Measurements from ENCODE around the gene BAG5.
"Not testable (repeated sequence)": the region's sequence is repeated elsewhere in the genome, so short reads cannot be mapped to it uniquely, and the experiment has no call there.

The BAG5 gene

GRCh38 chr14:103534576-103535061, 27.8 kb downstream of the BAG5 start:
- DNase-seq (ENCODE audit: low read depth): no peak

- DNase-seq (ENCODE audit: low read depth): no peak
Observed at GRCh38 chr14:103533999-103534575, 28.4 kb downstream of the BAG5 start.

DNA sequence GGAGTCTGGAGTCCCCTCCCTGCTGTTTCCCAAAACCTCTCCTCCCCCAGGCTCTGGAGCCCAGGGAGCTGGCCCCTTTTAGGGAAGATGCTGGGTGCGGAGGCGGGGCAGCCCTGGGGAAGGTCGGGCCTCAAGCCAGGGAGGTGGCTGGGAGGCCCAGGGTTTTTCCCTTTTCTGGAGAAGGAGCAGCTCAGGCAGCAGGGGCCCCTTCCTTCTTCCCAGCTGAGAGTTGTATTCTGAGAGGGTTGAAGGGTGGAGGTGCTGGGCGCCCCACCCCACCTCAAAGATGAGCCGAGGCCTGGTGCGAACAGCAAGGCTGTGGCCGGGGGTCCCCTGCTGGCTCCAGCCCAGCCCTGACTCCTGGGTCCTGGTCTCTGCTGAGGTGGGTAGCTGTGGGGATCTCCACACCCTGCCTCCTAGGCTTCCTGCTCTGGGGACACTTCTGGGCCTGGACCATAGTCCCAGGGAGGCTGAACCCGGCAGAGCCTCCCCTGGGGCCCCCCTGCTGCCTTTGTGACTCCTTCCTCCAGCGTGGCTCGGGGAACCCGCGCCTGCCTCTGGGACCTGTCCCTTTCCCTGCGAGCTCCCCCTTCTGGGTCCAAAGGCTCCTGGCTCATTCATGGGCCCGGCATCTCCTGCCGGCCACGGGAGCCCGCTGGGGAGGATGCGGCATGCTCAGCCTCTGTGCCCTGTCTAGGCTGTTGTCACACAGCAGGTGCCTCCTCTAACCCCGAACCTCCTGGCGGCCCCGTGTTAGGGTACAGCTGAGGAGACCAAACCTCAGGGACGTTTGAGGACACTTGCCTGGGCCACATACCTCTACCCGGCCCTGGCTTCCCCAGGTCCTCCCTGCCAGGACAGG, 29.1 kb downstream of the BAG5 start:
- DNase-seq (ENCODE audit: low read depth): no peak

DNA sequence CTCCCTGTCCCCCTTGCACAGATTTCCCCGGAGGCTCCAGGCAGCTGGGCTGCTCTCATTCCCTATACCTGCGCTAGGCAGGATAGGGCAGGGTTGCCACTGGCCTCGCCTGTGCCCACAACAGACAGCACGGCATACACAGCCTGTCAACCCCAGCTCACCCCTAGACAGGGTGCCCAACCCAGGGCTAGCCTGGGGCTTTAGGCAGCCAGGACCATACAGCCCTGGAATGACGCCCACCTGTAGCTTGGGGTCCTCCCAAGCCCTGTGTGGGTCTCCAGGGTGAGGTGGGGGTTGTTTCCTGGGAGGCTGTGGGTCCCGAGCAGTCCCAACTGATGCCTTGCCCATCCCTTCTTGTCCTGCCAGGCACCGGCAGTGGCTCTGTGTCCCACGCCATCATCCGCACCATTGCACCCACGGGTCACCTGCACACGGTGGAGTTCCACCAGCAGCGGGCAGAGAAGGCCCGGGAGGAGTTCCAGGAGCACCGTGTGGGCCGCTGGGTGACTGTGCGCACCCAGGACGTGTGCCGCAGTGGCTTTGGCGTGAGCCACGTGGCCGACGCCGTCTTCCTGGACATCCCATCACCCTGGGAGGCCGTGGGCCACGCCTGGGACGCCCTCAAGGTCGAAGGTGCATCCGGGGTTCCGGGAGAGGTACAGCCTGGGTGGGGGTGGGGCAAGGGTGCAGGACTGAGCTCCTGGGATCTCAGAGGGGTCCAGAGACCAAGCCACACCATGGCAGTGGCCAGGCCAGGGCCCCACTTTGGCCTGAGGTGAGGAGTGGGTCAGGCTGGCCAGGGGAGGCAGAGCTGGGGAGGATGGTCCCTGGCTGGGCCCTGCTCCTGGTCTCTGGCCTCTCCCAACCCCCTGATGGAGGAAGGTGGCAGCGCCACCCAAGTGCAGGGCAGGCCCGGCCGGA, 30.0 kb downstream of the BAG5 start:
- DNase-seq (ENCODE audit: low read depth): no peak

- DNase-seq (ENCODE audit: low read depth): no peak
Observed at GRCh38 chr14:103531421-103532215, 30.8 kb downstream of the BAG5 start.

- DNase-seq (ENCODE audit: low read depth): no peak
Observed at GRCh38 chr14:103530831-103531230, 31.6 kb downstream of the BAG5 start.

DNA sequence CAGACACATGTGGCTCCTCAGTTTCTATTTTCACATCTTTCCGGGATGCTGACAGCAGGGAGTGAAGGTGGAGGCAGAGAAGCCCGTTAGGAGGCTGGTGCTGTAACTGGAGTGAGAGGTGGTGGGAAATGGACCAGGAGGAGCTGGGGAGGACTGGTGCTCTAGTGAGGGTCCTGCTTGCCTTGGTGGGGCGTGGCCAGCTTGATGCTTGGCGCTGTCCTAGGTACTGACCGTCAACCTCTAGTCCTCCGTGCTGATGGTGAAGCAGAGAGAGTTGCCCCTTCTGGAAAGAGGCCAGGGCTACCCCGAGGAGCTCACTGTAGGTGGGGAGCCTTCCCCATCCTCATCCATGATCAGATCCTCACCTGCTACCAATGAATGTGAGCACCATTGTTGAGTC, 32.1 kb downstream of the BAG5 start:
- DNase-seq (ENCODE audit: low read depth): no peak

GRCh38 chr14:103529383-103530365, 32.8 kb downstream of the BAG5 start:
- DNase-seq (ENCODE audit: low read depth): no peak

DNA sequence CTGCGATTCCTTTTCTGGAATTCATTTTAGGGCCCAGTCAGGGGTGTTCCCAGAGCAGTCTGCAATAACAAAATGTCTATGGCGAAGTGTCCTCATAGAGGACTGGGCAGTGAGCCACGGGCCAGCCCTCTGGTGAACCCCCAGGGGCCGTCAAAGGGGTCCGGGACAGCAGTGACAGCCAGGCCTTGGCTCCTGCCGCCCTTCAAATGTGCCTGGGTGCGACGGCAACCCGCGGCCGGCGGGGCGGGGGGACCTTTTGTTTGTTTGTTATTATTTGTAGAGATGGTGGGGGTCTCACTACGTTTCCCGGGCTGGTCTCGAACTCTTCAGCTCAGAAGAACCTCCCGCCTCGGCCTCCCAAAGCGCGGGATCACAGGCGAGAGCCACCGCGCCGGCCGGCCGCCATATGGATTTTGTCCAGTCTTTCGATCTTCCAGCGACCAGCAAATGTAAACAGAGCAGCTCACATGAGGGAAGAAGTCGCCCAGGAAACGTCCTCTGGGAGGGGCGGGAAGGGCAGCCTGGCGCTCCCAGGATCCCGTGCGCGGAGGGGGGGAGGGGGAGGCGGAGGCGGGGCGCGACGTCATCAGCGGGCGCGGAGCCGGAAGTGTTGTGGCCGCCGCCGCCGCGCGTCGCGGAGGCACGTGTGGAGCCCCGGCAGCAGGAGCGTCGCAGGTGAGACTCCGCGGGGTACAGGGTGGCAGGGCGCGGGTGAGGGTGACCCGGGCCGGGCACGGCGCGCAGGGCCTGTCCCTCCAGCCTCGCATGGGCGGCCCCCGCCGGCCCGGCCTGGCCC, 33.7 kb downstream of the BAG5 start, which contains the start of gene TRMT61A:
Gene TRMT61A, plus strand, starts transcription at position 610 of the 796 bp plus-strand sequence. CDS start 783 bp downstream, outside the sequence.
- DNase-seq (ENCODE audit: low read depth): peak; percentile 88

DNA sequence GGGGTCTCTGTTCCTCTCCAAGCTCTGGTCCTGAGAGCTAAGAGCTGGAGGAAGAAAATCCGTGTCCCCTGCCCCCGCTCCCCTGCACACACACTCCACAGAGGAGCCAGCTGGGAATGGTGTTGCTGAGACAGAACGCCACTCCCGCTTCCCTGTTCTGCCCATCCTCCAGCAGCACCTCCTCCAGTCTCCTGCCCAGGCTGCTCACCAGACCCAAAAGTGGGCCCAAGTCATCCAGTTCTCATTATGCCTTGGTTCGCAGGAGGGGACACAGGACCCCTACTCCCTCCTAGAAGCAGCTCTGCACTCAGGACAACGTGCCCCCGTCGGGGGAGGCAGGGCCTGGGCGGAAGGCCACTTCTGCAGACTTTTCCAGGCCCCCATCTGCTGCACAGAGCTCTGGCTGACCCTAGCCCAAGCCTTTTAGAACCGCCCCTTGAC, 34.3 kb downstream of the BAG5 start:
- DNase-seq (ENCODE audit: low read depth): no peak

DNA sequence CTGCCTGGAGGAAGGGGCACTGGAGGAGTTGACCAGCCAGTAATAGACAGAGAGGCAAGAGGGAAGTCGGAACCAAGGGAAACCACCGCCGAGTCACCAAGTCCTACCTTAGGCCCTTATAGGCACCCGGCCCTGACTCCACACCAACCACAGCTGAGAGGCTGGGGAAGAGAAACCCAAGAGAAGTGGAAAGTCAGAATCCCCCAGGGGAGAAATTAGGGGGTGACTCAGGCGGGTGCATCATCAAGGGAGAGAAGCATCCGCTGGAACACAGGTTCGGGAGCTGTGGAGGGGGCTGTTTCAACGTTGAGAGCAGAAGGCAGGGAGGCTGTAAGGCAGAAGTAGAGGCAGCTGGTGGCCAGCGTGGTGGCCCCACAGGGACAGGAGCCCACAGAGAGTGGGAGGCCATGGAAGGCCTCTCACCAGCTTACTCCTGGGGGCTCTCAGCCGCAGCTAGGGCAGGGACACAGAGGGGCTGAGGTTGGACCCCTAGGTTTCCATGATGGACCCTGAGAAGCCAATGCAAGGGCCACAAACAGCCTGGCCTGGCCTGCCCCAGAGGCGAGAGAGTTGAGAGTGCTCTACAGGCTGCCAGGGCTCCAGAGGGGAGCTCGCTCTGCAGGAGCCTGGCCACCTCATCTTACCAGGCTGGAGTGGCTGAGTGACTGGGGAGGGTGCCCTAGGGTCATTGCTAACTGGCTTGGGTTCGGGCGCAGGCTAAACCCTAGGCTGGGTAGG, 34.9 kb downstream of the BAG5 start:
- DNase-seq (ENCODE audit: low read depth): no peak

DNA sequence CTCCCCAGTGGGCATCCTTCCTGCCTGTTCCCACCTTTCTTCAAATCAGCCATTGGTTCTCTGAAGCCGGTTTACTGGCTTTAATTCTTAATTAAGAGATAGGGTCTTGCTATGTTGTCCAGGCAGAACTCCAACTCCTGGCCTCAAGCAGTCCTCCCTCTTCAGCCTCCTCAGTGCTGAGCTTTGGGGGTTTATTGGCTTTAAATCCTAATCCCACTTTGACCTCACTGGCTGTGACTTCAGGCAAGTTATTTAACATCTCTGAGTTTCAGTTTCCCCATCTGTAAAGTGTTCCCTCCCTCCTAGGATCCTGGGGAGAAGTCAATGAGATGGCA, 35.6 kb downstream of the BAG5 start:
- no peak for DNase-seq (ENCODE audit: low read depth)

DNA sequence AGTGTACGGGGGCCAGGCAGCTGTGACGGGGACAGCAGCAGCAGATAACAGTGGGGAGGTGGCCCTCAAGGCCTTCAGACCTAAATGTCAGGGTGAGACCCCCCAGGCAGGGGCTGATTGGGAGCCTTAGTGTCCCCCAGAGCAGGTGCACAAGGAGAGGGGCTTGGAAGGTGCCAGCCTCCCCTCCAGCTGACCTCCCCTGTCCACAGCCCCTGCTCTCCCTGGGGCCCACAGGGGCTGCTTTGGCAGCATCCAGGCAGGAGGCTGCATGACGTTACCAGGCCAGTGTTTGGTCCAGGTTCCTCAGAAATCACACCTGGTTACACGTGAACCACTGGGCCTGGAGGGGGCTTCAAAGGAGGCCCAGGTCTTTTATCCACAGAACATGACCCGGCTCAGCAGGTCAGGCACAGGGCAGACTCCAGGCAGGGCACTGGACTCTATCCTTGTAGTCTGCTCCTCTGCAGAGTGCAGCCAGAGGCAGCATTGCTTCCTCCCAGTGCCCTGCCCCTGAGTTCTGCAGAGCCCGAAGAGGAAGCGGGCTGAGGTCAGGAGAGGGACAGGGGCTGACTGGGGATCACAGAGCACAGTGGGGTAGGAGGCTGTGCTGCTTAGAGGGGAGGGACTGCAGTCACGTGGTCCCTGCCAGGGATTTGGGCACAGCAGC, 36.1 kb downstream of the BAG5 start:
- no peak for DNase-seq (ENCODE audit: low read depth)

- not testable (repeated sequence) for DNase-seq (ENCODE audit: low read depth)
Observed at GRCh38 chr14:103525430-103526246, 36.8 kb downstream of the BAG5 start.

- DNase-seq (ENCODE audit: low read depth): no peak
Observed at GRCh38 chr14:103524002-103524935, 38.2 kb downstream of the BAG5 start.

DNA sequence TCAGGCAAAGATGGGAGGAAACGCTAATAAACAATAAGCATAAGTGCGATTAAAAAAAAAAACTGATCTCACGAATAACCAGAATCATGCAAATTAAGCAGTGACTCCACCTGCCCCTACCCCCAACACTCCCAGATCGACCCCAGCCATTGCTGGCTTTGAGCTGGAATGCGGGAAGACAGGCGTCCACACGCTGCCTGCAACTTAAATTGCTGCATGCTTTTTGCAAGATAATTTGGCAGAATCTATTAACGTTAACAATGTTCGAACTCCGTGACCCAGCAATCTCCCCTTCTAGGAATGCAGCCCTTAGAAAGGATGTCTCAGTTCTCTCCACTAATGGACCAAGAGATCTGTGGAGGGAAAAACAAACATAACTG, 38.9 kb downstream of the BAG5 start:
- no peak for DNase-seq (ENCODE audit: low read depth)
